ENCODE measurements around the gene PSMA8.
A peak's percentile ranks its signal among the peaks of the same experiment; 100 is the strongest.
"Not testable (repeated sequence)": the region's sequence is repeated elsewhere in the genome, so short reads cannot be mapped to it uniquely, and the experiment has no call there.

PSMA8 gene

DNA sequence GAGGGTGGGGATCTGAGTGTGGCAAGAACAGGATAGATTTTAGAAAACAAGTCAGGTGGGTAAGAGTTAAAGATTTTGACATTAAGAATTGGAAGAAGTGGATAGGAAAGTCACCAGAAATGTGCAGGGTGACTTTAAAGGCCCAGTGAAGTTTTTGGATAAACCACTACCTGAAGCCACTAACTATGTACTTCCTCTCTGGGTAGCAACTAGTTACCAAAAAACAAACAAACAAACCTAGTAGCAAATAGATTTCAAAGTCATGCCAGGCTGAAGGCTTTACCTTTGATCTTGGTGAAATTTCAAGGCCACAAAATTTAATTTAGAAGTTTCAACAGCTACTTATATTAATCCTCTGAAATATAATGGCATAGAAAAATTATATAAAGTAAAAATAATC lies 42.5 kb downstream of the PSMA8 start:
- no peak for FAIRE-seq

DNA sequence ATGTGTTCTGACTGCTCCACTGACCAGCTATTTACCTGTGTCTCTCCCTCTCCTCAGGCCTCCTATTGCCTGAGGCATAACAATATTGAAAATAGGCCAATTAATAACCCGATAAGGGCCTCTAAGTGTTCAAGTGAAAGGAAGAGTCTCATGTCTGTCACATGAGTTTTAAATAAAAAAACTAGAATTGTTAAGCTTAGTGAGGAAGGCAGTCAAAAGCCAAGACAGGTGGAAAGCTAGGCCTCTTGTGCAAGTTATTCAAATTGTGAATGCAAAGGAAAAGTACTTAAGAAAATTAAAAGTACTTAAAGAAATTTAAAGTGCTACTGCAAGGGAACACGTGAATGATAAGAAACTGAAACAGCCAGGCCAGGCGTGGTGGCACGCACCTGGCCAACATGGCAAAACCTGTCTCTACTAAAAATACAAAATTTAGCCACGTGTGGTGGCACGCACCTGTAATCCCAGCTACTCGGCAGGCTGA lies 47.7 kb downstream of the PSMA8 start:
- FAIRE-seq, result no peak

GRCh38 chr18:26183395-26184112 lies 49.9 kb downstream of the PSMA8 start:
- no peak for FAIRE-seq

DNA sequence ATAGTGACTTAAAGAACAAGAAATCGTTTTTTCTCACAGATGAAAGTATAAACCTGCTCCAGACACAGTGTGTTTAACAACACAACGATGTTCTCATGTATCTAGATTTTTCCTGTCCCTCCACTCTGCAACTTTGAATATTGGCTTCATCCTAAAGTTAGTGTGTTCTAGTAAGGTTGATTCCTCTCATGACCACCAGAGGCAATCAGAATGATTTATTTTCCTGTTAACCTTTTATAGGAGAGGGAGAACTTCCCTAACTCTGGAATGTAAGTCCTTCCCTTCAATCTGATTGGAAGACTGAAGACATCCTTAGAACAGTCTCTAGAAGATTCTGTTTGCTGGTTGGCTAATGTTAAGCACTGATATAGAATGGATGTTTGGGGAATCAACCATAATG lies 51.6 kb downstream of the PSMA8 start:
- FAIRE-seq, result no peak

- no peak for FAIRE-seq
These were observed 56.8 kb downstream of the PSMA8 start for GRCh38 chr18:26190506-26190905.

GRCh38 chr18:26192233-26192632 lies 58.6 kb downstream of the PSMA8 start:
- FAIRE-seq, result peak; percentile 54

- no peak for FAIRE-seq
These were observed 62.9 kb downstream of the PSMA8 start for GRCh38 chr18:26196605-26197004.

DNA sequence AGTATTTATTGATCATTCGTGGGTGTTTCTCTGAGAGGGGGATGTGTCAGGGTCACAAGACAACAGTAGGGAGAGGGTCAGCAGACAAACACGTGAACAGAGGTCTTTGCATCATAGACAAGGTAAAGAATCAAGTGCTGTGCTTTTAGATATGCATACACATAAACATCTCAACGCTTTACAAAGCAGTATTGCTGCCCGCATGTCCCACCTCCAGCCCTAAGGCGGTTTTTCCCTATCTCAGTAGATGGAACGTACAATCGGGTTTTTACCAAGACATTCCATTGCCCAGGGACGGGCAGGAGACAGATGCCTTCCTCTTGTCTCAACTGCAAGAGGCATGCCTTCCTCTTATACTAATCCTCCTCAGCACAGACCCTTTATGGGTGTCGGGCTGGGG lies 68.3 kb downstream of the PSMA8 start:
- FAIRE-seq, result not testable (repeated sequence)

DNA sequence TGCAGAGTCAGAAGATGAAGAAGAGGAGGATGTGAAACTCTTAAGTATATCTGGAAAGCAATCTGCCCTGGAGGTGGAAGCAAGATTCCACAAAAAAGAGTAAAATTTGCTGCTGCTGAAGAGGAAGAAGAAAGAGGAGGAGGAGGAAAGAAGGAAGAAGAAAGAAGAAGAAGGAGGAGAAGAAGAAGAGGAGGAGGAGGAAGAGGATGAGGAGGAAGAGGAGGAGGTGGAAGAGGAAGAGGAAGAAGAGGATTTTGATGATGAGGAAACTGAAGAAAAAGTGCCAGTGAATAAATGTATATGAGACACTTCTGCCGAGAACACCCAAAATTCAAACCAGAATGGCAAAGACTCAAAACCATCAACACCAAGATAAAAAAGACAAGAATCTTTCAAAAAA lies 71.6 kb downstream of the PSMA8 start:
- FAIRE-seq, result no peak

DNA sequence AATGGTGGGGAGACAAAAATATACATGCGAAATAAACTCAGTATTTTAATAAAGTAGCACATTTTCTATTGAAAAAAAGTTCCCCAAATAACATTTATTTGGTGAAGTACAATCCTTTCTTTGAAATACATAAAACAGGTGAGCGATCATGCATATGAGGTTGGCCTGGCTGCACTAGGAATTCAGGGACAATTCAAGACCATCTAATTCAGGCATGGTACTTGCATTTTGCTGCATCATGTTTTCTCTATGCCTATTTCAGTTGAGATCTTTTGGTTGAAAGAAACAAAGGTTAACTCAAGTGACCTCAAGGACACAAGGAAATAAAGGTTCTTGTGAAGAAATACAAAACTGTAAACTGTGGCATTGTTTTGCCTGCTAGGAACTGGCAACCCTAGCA lies 72.8 kb downstream of the PSMA8 start:
- FAIRE-seq, result no peak

DNA sequence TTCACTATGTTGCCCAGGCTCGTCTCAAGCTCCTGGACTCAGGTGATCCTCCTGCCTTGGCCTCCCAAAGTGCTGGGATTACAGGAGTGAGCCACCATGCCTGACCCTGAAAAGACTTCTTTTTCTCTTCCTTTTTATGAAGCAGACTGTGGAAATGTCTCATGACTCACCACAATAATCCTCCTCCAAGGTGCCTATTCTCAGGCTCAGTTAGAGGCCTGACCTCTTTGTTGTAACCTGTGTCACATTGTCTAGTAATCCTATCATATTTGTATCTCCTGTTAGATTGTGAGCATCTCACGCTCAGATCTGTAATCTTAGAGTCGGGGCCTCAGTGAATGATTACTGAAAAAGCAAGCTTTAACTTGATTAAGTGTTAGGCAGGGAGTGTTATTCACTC lies 74.3 kb downstream of the PSMA8 start:
- FAIRE-seq, result no peak

GRCh38 chr18:26208977-26209376 lies 75.3 kb downstream of the PSMA8 start:
- FAIRE-seq, result no peak

GRCh38 chr18:26210147-26210546 lies 76.5 kb downstream of the PSMA8 start:
- no peak for FAIRE-seq

- no peak for FAIRE-seq
These were observed 81.7 kb downstream of the PSMA8 start for GRCh38 chr18:26215247-26215970.

DNA sequence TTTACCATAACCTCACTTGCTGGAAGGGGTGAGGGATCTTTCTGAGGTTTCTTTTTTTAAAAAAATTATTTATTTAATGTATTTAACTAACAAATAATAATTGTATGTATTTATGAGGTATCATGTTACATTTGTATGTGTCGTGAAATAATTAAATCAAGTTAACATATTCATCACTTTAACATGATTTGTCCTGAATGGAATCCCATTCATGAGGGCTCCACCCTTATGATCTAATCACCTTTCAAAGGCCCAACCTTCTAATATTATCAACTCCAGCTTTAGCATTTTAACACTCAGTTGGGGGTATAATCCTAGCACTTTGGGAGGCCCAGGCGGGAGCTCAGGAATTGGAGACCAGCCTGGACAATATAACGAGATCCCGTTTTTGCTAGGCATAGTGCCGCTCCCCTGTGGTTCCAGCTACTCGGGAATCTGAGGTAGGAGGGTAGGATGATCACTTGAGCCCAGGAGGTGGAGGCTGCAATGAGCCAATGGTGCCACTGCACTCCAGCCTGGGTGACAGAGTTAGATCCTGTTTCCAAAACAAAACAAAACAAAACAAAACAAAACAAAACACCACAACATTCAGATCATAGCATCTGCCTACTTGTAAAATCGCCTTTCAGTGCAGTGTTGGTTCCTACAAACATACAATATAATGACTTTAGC lies 91.5 kb downstream of the PSMA8 start:
- FAIRE-seq, result no peak

DNA sequence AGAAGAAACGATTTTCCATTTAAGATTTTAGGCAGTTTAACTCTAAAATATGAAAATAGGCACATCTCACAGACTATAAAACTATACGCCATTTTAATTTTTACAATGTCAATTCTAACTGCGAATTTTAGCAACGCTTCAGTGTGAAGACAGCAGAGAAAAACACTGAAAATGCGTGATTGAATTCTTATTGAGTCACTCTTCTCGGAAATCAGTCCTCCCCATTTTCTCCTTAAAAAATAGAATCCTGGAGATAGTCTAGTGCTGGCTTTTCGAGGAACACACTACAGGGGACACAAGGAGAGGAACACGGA lies 92.2 kb downstream of the PSMA8 start:
- FAIRE-seq, result no peak

DNA sequence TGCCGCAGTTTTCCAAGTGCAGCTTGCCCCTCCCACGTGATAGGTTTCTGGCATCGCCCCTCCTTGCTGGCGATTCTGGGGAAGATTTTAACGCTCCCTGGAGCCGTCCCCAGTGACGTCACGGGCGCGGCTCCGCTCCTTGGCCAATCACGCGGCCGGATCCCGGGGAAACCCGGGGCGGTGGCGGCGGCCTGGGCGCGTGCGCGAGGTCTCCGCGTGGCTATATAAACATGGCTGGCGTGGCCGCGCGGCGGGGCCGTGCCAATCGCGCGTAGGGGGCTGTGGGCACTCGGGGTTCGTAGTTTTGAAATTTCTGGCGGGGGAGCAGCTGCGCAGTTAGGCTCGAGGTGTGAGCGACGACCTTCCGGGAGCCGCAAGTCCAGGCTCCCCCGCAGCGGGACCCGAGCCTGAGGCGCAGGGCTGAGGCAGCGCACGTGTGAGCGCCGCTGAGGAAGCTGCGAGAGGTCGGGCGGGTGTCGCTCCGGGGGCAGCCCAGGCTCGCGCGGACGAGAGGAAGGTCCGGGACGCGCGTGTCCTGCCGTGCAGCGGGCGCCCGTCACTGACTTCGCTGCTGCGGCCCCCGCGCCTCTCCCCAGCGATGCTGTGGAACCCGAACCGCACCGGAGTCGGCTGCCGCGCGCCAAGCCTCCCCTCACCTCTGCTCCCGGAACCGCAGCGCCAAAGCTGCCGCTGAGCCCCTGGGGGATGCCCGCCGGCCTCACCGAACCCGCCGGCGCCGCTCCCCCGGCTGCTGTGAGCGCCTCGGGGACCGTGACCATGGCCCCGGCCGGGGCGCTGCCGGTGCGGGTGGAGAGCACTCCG lies 92.8 kb downstream of the PSMA8 start, which contains the start of gene TAF4B:
TAF4B (plus strand) TSS at position 217 of the 822 bp plus-strand sequence; CDS start at position 706, 489 bp downstream.
- FAIRE-seq, result peak; percentile 83

GRCh38 chr18:26227051-26227670 lies 93.5 kb downstream of the PSMA8 start:
- no peak for FAIRE-seq

GRCh38 chr18:26228562-26229260 lies 95.0 kb downstream of the PSMA8 start:
- no peak for FAIRE-seq

DNA sequence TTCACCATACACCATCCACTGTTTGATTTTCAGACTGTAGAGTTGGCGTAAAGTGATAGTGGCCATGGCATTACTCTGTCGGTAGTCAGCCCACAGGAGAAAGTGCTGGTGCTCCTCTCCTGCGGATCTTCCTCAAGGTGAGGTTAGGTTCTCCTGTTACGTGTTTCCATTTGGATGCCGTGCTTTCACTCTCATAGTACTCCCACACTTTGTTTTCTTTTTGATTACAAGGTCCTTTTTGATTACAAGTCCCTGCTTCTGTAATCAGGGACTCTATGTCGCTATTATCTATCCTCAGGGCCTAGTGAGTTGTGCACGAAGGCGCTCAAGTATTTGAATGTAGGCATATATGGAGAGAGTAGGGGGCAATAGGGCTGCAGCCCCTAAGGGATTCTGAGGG lies 96.8 kb downstream of the PSMA8 start:
- no peak for FAIRE-seq

- no peak for FAIRE-seq
These were observed 99.5 kb downstream of the PSMA8 start for GRCh38 chr18:26233208-26233607.

DNA sequence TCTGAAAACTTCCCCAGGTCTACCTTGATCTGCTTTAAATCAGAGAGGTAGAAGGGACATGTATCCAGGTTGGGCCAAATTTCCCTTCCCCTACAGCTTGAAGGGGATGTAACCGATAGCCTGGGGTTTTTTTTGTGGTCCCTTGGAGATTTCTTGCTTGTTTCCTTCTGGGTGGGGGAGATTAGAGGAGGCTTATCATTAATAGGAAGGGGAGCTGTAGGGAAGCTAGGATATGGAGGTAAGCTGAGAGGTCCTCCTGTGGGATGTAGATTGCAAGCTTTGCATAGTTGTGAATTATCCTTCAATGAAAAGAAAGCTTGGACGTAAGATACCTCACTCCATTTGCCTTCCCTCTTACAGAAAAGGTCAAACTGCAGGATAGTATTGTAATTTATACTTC lies 103.7 kb downstream of the PSMA8 start:
- FAIRE-seq, result not testable (repeated sequence)

Measured in TTC549 (cell line).